BJ (cell line): ENCODE measurements around the gene SUPT3H. TPM values are rescaled to one million over a fixed set of nuclear protein-coding genes. Genes with fewer than 3 reads are reported as not detected.

Source experiments
- CTCF ChIA-PET: fragments of 350-600 bp; formaldehyde crosslinking; extraction: SDS; loops from one replicate; lab custom pipeline; 2021; ENCODE audit warnings: antibody characterized with exemption, inconsistent platforms; lab: Yijun Ruan, JAX
- POLR2A ChIA-PET: fragments of 300-600 bp; sonication (Branson Sonifier 250); formaldehyde crosslinking; extraction: SDS; loops from one replicate; lab custom pipeline; 2021; ENCODE audit warnings: antibody characterized with exemption; lab: Charles Lee
- DNase-seq: peaks from one replicate; pipeline ENCODE4 v3.0.0-alpha.2; 2011; ENCODE audit warnings: low read depth
- H3K27me3 ChIP-seq: 2 replicates; pipeline ENCODE4 v1.6.0; 2011; ENCODE audit warnings: low read length; ENCODE audit not compliant: control insufficient read depth, insufficient read depth
- H3K36me3 ChIP-seq: 2 replicates; pipeline ENCODE4 v1.5.1; 2011; ENCODE audit warnings: low read length; ENCODE audit not compliant: control insufficient read depth, insufficient read depth
- H3K4me3 ChIP-seq: 2 replicates; pipeline ENCODE4 v1.5.1; 2011; ENCODE audit warnings: low read depth, mild to moderate bottlenecking, control low read depth, low read length
- polyA plus RNA-seq: library from polyadenylated mRNA; depleted of rRNA; stranded (reverse); fragments of >200 nt; gene quantifications from 2 replicates; pipeline ENCODE4 v1.2.3, GENCODE V29; 2011
- TF ChIP-seq, protein P1 (sequence below): IDR thresholded peaks from 2 replicates; pipeline ENCODE4 v1.5.1; 2011; ENCODE audit warnings: low read depth, mild to moderate bottlenecking, control low read depth, inconsistent platforms, low read length, moderate library complexity; ENCODE audit not compliant: insufficient read depth

SUPT3H gene
- polyA plus RNA-seq, 1 experiment = 7.8 TPM

DNA sequence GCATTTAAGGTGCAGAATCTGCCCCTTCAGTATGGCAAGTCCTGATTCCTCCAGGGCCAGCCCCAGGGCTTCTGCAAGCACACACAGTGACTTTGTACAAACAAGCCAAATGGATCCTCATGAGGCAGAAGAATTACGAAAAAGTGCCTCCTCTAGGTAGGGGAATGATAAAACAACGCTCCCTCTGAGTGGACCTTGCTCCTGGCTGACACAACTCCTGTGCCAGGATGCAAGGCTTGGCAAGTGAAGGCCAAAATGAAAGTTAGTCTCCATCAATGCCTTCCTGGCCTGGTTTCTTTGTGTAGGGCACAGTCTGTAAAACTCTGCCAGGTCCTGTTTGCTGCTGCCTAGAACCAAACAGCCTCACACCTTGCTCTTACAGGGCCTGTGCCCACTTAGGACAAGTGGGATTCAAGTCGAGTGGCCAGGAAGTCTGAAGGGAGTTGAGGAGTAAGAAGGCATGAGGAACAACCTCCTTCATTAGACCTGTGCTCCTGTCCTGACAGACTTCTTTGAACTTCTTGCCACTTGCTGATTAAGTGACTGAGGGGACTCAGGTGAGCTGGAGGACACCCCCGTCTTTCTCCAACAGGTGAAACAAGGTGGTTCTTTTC lies 573.1 kb downstream of the SUPT3H start:
- H3K36me3 ChIP-seq = no peaks in the 10 kb centered on the region

DNA sequence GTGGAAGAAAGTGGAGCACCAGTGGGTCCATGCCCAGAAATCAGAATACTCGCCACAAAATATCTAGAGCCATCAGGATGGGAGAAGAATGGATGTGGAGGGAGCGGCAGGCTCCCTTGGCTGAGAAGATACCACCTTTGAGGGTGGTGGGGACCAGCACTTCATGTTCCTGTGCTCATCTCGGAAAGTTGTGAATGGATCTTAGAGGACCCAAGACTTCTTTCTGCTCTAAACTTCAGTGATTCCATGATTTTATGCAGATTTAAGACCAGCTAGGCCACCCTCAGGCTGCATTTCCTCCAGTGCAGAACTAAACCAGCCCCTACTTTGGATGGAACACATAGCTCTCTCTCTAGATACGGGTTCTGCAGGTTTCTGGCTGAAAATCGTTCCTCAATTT lies 573.7 kb downstream of the SUPT3H start:
- CTCF ChIA-PET = no interaction called here

More for the DNA sequence above, 573.1 kb downstream of the SUPT3H start:
- Histone ChIP-seq H3K27me3 (no peaks in the 10 kb centered on the region; the same call in none of the 2 replicates), H3K4me3 (no peak overlapping the region)
- DNase-seq = no peak
- ChIA-PET POLR2A (no interaction called here), CTCF (no interaction called here)
- TF ChIP-seq, protein P1, sequence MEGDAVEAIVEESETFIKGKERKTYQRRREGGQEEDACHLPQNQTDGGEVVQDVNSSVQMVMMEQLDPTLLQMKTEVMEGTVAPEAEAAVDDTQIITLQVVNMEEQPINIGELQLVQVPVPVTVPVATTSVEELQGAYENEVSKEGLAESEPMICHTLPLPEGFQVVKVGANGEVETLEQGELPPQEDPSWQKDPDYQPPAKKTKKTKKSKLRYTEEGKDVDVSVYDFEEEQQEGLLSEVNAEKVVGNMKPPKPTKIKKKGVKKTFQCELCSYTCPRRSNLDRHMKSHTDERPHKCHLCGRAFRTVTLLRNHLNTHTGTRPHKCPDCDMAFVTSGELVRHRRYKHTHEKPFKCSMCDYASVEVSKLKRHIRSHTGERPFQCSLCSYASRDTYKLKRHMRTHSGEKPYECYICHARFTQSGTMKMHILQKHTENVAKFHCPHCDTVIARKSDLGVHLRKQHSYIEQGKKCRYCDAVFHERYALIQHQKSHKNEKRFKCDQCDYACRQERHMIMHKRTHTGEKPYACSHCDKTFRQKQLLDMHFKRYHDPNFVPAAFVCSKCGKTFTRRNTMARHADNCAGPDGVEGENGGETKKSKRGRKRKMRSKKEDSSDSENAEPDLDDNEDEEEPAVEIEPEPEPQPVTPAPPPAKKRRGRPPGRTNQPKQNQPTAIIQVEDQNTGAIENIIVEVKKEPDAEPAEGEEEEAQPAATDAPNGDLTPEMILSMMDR = no peak

DNA sequence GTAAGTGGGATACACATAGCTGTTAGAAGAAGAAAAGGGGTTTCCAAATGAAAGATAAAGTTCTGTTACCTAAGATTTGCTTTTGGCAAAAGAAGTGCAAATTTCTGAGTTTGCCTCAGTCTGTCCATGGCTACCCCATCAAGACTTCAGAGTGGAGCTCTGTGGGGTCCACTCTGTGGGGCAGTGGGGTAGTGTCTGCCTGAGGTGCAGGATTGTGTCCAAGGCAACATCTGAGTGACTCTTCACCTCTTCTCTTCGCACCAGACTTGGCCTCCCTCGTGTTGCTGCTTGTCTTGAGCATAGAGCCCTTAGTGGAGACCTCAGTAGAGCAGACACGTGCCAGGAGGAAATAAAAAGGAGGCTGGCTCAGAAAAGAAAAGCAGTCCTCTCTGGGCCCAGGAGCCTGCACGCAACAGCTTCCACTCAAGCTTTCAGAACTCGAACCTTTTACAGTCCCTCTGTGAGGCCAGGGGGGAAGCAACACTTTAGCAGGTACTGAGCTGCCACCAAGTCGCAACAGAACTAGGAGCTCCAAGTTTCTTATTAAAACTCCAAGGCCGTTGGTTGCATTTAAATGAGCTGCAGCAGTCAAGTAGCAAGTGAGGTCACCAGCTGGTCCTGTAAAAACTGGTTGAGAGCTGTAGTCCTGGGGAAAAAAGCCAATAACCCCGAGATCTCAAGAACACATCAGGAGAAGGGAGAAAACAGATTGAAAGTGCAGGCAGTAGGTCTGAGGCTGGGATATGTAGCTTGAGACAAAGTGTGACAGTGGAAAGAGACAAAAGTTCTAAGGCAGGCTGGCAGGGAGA lies 576.7 kb downstream of the SUPT3H start:
- no peak for DNase-seq
- TF ChIP-seq, protein P1 = no peak
- no peaks in the 10 kb centered on the region for H3K36me3 ChIP-seq
- peaks cover 7% of the 10 kb centered on the region for H3K27me3 ChIP-seq
- H3K4me3 ChIP-seq = no peak overlapping the region
- POLR2A ChIA-PET = interaction anchor here (0.6 kb wide), 2 partner anchors 27 to 151 kb away, joined by 3 to 4 read pairs; no protein-coding TSS in a partner anchor
- CTCF ChIA-PET = interaction anchor here (0.6 to 0.9 kb wide), 2 partner anchors 84 to 248 kb away, joined by 3 read pairs; no protein-coding TSS in a partner anchor

More for the DNA sequence above, 573.7 kb downstream of the SUPT3H start:
- Histone ChIP-seq H3K4me3 (no peak overlapping the region), H3K27me3 (peaks cover 2% of the 10 kb centered on the region), H3K36me3 (no peaks in the 10 kb centered on the region)
- POLR2A ChIA-PET = no interaction called here
- no peak for DNase-seq
- TF ChIP-seq, protein P1 = no peak

- no peaks in the 10 kb centered on the region for H3K36me3 ChIP-seq
- H3K4me3 ChIP-seq = no peak overlapping the region
- TF ChIP-seq, protein P1 = no peak
- POLR2A ChIA-PET = no interaction called here
- CTCF ChIA-PET = interaction anchor here (0.9 kb wide), 1 partner anchor 84 kb away, joined by 3 read pairs; no protein-coding TSS in a partner anchor
- DNase-seq = no peak
- peaks cover 7% of the 10 kb centered on the region for H3K27me3 ChIP-seq
These were observed 577.5 kb downstream of the SUPT3H start for GRCh38 chr6:44800171-44800783.

DNA sequence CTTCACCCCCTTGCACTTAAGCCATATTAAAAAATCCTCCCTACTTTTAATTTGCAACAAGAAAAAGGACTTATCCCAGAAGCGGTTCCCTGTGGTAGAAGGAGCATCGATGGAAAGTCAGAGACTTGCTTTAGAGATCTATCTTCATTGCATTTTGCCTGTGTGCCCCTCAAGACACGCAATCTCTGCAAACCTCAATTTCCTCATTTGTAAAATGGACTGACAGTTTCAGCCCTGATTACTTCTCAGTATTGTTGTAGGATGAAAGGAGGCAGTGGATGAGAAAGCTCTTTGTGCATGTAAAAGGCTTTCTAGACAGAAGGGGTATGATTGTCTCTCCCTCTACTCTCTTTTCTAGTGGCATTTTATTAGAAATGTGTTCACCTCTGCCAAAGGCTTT lies 580.0 kb downstream of the SUPT3H start:
- DNase-seq = no peak
- no peaks in the 10 kb centered on the region for H3K36me3 ChIP-seq
- ChIA-PET POLR2A (no interaction called here), CTCF (no interaction called here)
- H3K4me3 ChIP-seq = no peak overlapping the region
- TF ChIP-seq, protein P1 = no peak
- peaks cover 7% of the 10 kb centered on the region for H3K27me3 ChIP-seq
